Neuronal stem cell (in vitro differentiated cells): ENCODE measurements around the gene HEYL.

ENCODE experiments used
- DNase-seq: peaks from one replicate; pipeline ENCODE4 v3.0.0-alpha.2; 2013; ENCODE audit warnings: low spot score
- H2AFZ ChIP-seq: one replicate; pipeline ENCODE4 v1.6.1; 2013; ENCODE audit warnings: mild to moderate bottlenecking, low read length, inconsistent platforms
- H2AK5ac ChIP-seq: 2 replicates; pipeline ENCODE4 v1.6.1; 2013; ENCODE audit warnings: low read depth, mild to moderate bottlenecking, inconsistent platforms, low read length, moderate library complexity, mixed read lengths
- H2BK120ac ChIP-seq: 2 replicates; pipeline ENCODE4 v1.6.1; 2013; ENCODE audit warnings: low read depth, mild to moderate bottlenecking, inconsistent platforms, low read length, moderate library complexity, mixed read lengths
- H2BK12ac ChIP-seq: one replicate; pipeline ENCODE4 v1.6.1; 2013; ENCODE audit warnings: low read length, inconsistent platforms
- H2BK15ac ChIP-seq: 2 replicates; pipeline ENCODE4 v1.6.1; 2013; ENCODE audit warnings: mild to moderate bottlenecking, low read length, inconsistent platforms, mixed read lengths
- H2BK5ac ChIP-seq: one replicate; pipeline ENCODE4 v1.6.1; 2013; ENCODE audit warnings: inconsistent platforms, mild to moderate bottlenecking, low read length, moderate library complexity
- H3K14ac ChIP-seq: one replicate; pipeline ENCODE4 v1.6.1; 2013; ENCODE audit warnings: low read length, inconsistent platforms
- H3K18ac ChIP-seq: 2 replicates; pipeline ENCODE4 v1.6.1; 2013; ENCODE audit warnings: low read length, inconsistent platforms
- H3K23ac ChIP-seq: 2 replicates; pipeline ENCODE4 v1.6.1; 2013; ENCODE audit warnings: low read depth, mild to moderate bottlenecking, mixed read lengths, low read length, inconsistent platforms; ENCODE audit not compliant: poor library complexity
- H3K27ac ChIP-seq: replicated peaks from 3 replicates; pipeline ENCODE4 v1.5.1; 2013; ENCODE audit warnings: low read length, inconsistent platforms
- H3K27me3 ChIP-seq, 3 experiments: 2 replicates each; pipeline ENCODE4 v1.6.1; 2013; ENCODE audit warnings: low read length in 3 of 3, mild to moderate bottlenecking in 2 of 3, inconsistent platforms in 1 of 3, low read depth in 1 of 3, mixed read lengths in 1 of 3, moderate library complexity in 1 of 3; ENCODE audit not compliant: control insufficient read depth in 3 of 3, insufficient read depth in 3 of 3
- H3K36me3 ChIP-seq, 2 donors: replicated peaks in 1 of 2; 2 replicates each; pipeline ENCODE4 v1.6.1; 2013; ENCODE audit warnings: low read length in 2 of 2; ENCODE audit not compliant: control insufficient read depth in 2 of 2, insufficient read depth in 2 of 2
- H3K4ac ChIP-seq: 2 replicates; pipeline ENCODE4 v1.6.1; 2013; ENCODE audit warnings: inconsistent platforms, mild to moderate bottlenecking, low read length, moderate library complexity
- H3K4me1 ChIP-seq, 2 donors: 1 replicate in 1 of 2; 2 replicates in 1 of 2; pipeline ENCODE4 v1.6.1; 2013; ENCODE audit warnings: low read length in 2 of 2, low read depth in 1 of 2; ENCODE audit not compliant: control insufficient read depth in 2 of 2, insufficient read depth in 1 of 2
- H3K4me2 ChIP-seq: one replicate; pipeline ENCODE4 v1.6.1; 2013; ENCODE audit warnings: mild to moderate bottlenecking, low read length, inconsistent platforms; ENCODE audit not compliant: insufficient read depth, poor library complexity, severe bottlenecking
- H3K4me3 ChIP-seq, 2 donors: 2 replicates each; pipeline ENCODE4 v1.5.1; 2013; ENCODE audit warnings: low read length in 2 of 2, mild to moderate bottlenecking in 2 of 2, inconsistent platforms in 1 of 2, moderate library complexity in 1 of 2
- H3K79me1 ChIP-seq: one replicate; pipeline ENCODE4 v1.6.1; 2013; ENCODE audit warnings: low read depth, mild to moderate bottlenecking, inconsistent platforms, low read length, moderate library complexity
- H3K9ac ChIP-seq: one replicate; pipeline ENCODE4 v1.6.1; 2013; ENCODE audit warnings: mild to moderate bottlenecking, low read depth, low read length, inconsistent platforms; ENCODE audit not compliant: poor library complexity
- H3K9me3 ChIP-seq, 2 donors: replicated peaks in 1 of 2; 2 replicates each; pipeline versions ENCODE3 to v1.6.1; 2013; ENCODE audit warnings: low read length in 2 of 2, mild to moderate bottlenecking in 2 of 2, inconsistent platforms in 1 of 2, low read depth in 1 of 2, mixed read lengths in 1 of 2, moderate library complexity in 1 of 2; ENCODE audit not compliant: control insufficient read depth in 2 of 2, insufficient read depth in 1 of 2
- H4K8ac ChIP-seq: one replicate; pipeline ENCODE4 v1.6.1; 2013; ENCODE audit warnings: low read depth, mild to moderate bottlenecking, inconsistent platforms, low read length, moderate library complexity
- H4K91ac ChIP-seq: one replicate; pipeline ENCODE4 v1.6.1; 2013; ENCODE audit warnings: low read length, low read depth, mild to moderate bottlenecking, inconsistent platforms; ENCODE audit not compliant: poor library complexity
- WGBS, 2 donors: extraction: QIAGEN DNeasy Blood & Tissue Kit; methylation state at CpG; one replicate each; pipeline ENCODE4 v1.1.7; 2013; ENCODE audit warnings: missing lambda C conversion rate in 2 of 2, mixed read lengths in 1 of 2; ENCODE audit not compliant: insufficient read length in 2 of 2, insufficient replicate concordance in 1 of 2; ENCODE audit errors: extremely low coverage in 2 of 2; 5-methylcytosine and 5-hydroxymethylcytosine counted together

Gene HEYL

GRCh38 chr1:39631361-39632322 is 7.8 kb downstream of the HEYL start:
- no peak overlapping the region for H2BK5ac ChIP-seq
- peaks cover 0 to 19% of the 10 kb centered on the region in 2 donors for H3K4me1 ChIP-seq
- no peak overlapping the region for H4K91ac ChIP-seq
- H4K8ac ChIP-seq = no peak overlapping the region
- H3K79me1 ChIP-seq = no peaks in the 10 kb centered on the region
- H3K4me2 ChIP-seq = no peak overlapping the region
- H3K27me3 ChIP-seq = peaks cover 0 to 73% (median 4%) of the 10 kb centered on the region in 3 experiments
- H2BK120ac ChIP-seq = no peak overlapping the region
- WGBS, 2 donors = no CpG with 5 or more reads among the region's 16 CpGs
- H3K23ac ChIP-seq = no peak overlapping the region
- no peak overlapping the region for H3K27ac ChIP-seq
- H3K9ac ChIP-seq = no peak overlapping the region
- H2AK5ac ChIP-seq = no peak overlapping the region
- H3K14ac ChIP-seq = no peak overlapping the region
- no peak overlapping the region for H3K4ac ChIP-seq
- no peak overlapping the region for H3K4me3 ChIP-seq
- no peak overlapping the region for H3K18ac ChIP-seq
- no peaks in the 10 kb centered on the region for H3K9me3 ChIP-seq
- H3K36me3 ChIP-seq = peaks cover 0 to 2% of the 10 kb centered on the region in 2 donors
- no peak overlapping the region for H2AFZ ChIP-seq
- H2BK15ac ChIP-seq = no peak overlapping the region
- no peak for DNase-seq
- no peak overlapping the region for H2BK12ac ChIP-seq

GRCh38 chr1:39628807-39629350 is 10.6 kb downstream of the HEYL start:
- no peak overlapping the region for H3K4ac ChIP-seq
- no peaks in the 10 kb centered on the region for H3K9me3 ChIP-seq
- no peak overlapping the region for H3K18ac ChIP-seq
- no peak overlapping the region for H4K8ac ChIP-seq
- H3K27me3 ChIP-seq = peaks cover 0 to 75% (median 4%) of the 10 kb centered on the region in 3 experiments
- H3K9ac ChIP-seq = no peak overlapping the region
- DNase-seq = no peak
- no peak overlapping the region for H2BK12ac ChIP-seq
- H3K4me1 ChIP-seq = peaks cover 0 to 19% of the 10 kb centered on the region in 2 donors
- H2AFZ ChIP-seq = no peak overlapping the region
- H3K4me3 ChIP-seq = no peak overlapping the region
- H3K14ac ChIP-seq = no peak overlapping the region
- no peak overlapping the region for H3K4me2 ChIP-seq
- peaks cover 0 to 2% of the 10 kb centered on the region in 2 donors for H3K36me3 ChIP-seq
- no CpG with 5 or more reads among the region's 11 CpGs for WGBS, 2 donors
- H3K23ac ChIP-seq = no peak overlapping the region
- H2BK5ac ChIP-seq = no peak overlapping the region
- no peak overlapping the region for H2BK120ac ChIP-seq
- H3K79me1 ChIP-seq = no peaks in the 10 kb centered on the region
- H2BK15ac ChIP-seq = no peak overlapping the region
- H2AK5ac ChIP-seq = no peak overlapping the region
- H3K27ac ChIP-seq = no peak overlapping the region
- no peak overlapping the region for H4K91ac ChIP-seq

- no peak overlapping the region for H3K27ac ChIP-seq
Measured at GRCh38 chr1:39626646-39627045, 12.8 kb downstream of the HEYL start.

More at GRCh38 chr1:39626646-39627045, 12.8 kb downstream of the HEYL start:
- Histone ChIP-seq H3K36me3 (peaks cover 0 to 2% of the 10 kb centered on the region in 2 donors), H3K9me3 (no peaks in the 10 kb centered on the region), H3K14ac (no peak overlapping the region), H3K4me2 (no peak overlapping the region), H2AFZ (no peak overlapping the region), H3K4me1 (peaks cover 0 to under 1% of the 10 kb centered on the region in 2 donors), H3K27me3 (peaks cover 0 to 63% (median 0%) of the 10 kb centered on the region in 3 experiments), H3K9ac (no peak overlapping the region), H2BK5ac (no peak overlapping the region), H3K18ac (no peak overlapping the region), H2BK15ac (no peak overlapping the region), H3K23ac (no peak overlapping the region), H3K79me1 (no peaks in the 10 kb centered on the region), H2BK12ac (no peak overlapping the region), H2BK120ac (no peak overlapping the region), H2AK5ac (no peak overlapping the region), H3K4me3 (no peak overlapping the region), H4K91ac (no peak overlapping the region), H3K4ac (no peak overlapping the region), H4K8ac (no peak overlapping the region)
- no peak for DNase-seq
- WGBS, 2 donors = no CpG with 5 or more reads among the region's 16 CpGs
